Measurements from ENCODE around the gene RUFY4. TPM values are rescaled to one million over a fixed set of nuclear protein-coding genes. Genes with fewer than 3 reads are reported as not detected.
A peak's percentile ranks its signal among the peaks of the same experiment; 100 is the strongest.
"Not testable (repeated sequence)": the region's sequence is repeated elsewhere in the genome, so short reads cannot be mapped to it uniquely, and the experiment has no call there.

The RUFY4 gene
- total and polyA plus RNA-seq, 5 experiments from 2014 or later = 0.16 to 1.5 (median 0.31) TPM; not detected in 2

GRCh38 chr2:218033590-218034496 is 35.2 kb upstream of the RUFY4 start:
- Mint-ChIP-seq H3K4me3 (peak overlapping the region; percentile 65 to 87 (median 82)), H3K27ac (peak overlapping the region in 9 of 10 donors; percentile 21 to 92 (median 74)), H3K4me1 (peaks cover 5 to 19% (median 14%) of the 10 kb centered on the region in 4 donors), H3K36me3 (no peaks in the 10 kb centered on the region), H3K27me3 (peaks cover 0 to 7% (median 4%) of the 10 kb centered on the region in 5 donors), H3K9me3 (no peaks in the 10 kb centered on the region)
- DNase-seq = peak in 2 of 10 donors; percentile 29 to 60
- peak; percentile 21 to 37 for ATAC-seq
- POLR2A ChIA-PET = interaction anchor here (0.5 kb wide), 1 partner anchor 279 kb away, joined by 3 read pairs; no protein-coding TSS in a partner anchor

DNA sequence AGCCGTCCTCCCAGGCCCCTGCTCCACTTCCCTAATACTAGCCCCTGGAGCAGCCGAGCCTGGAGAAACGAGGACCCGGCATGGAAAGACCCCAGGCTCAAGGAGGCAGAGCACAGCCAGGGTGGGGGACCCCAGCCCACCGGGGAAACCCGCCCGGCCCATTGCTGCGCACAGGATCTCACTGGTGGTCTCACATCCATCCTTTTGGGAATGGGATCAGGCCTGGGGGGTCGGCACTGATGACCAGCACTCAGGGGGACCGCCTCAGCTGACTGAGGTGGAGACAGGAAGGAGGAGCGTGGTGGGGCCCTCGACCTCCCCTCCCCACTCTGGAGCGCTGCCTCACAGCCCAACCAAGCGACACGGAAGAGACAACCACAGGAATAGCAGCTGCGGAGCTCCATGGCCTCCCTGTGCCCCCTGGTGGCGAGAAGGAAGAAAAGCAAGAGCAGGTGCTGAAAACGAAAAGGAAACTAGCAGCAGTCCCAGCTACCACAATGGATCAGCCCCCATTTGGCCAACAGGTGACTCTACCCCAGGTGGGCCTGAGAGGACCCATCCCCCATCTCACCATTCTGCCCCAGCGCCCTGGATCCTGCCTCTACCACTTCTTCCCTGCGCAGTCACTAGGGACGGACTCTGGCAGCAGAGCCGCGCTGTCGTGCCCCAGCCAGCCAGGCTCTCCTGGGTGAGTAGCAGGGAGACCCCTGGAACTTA is 34.4 kb upstream of the RUFY4 start:
- Mint-ChIP-seq H3K27me3 (peaks cover 4 to 13% (median 9%) of the 10 kb centered on the region in 5 donors), H3K27ac (peak overlapping the region; percentile 18 to 92 (median 85)), H3K4me3 (peak overlapping the region; percentile 65 to 87 (median 82)), H3K4me1 (peaks cover 10 to 24% (median 18%) of the 10 kb centered on the region in 4 donors)
- ATAC-seq = peak; percentile 90 to 94
- not testable (repeated sequence) for H3K36me3 Mint-ChIP-seq, H3K9me3 Mint-ChIP-seq
- peak; percentile 29 to 84 (median 66) for DNase-seq
- POLR2A ChIA-PET = interaction anchor here (0.6 kb wide), 1 partner anchor 684 kb away, joined by 4 read pairs; no protein-coding TSS in a partner anchor

DNA sequence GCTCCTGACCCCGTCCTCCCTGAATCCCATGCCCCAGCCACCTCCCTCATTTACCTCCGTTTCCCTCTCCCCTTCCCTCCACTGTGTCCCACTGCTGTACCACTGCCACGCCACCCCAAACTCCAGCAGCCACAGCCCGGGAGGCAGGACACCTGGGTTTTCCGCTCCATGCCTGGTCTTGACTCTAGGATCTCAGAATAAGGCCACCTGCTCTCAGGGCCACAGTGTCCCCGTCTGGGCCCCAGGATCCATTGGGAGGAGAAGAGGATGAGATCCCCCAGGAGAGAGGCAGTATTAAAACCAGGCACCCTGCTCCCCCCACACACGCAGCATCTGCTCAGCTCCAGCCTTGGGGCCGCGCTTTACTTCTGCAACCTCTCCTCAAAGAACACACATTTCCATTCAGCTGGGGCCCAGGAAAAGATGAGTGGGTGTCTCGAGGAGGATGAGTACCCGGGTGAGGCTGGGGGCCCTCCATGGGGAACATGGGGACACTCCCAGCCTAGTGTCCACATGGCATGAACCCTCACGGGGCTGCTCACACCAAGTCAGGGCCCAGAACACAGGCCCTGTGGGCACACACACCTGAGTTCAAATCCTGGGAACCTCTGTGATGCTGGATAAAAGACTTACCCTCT is 33.5 kb upstream of the RUFY4 start:
- Mint-ChIP-seq H3K27me3 (peaks cover 7 to 23% (median 12%) of the 10 kb centered on the region in 5 donors), H3K36me3 (no peaks in the 10 kb centered on the region), H3K27ac (peak overlapping the region in 5 of 10 donors; percentile 23 to 78 (median 60)), H3K4me3 (peak overlapping the region in 7 of 10 donors; percentile 45 to 87 (median 62)), H3K4me1 (peaks cover 10 to 24% (median 18%) of the 10 kb centered on the region in 4 donors), H3K9me3 (no peaks in the 10 kb centered on the region)
- POLR2A ChIA-PET = no interaction called here
- peak in 1 of 10 donors; percentile 37 for DNase-seq
- no peak for ATAC-seq

GRCh38 chr2:218036371-218036770 is 32.7 kb upstream of the RUFY4 start:
- Mint-ChIP-seq H3K27me3 (peaks cover 7 to 31% (median 14%) of the 10 kb centered on the region in 5 donors), H3K36me3 (peaks cover 0 to 4% (median 0%) of the 10 kb centered on the region in 3 donors), H3K9me3 (no peaks in the 10 kb centered on the region), H3K4me3 (peak overlapping the region in 4 of 10 donors; percentile 1 to 65 (median 37)), H3K27ac (peak overlapping the region in 2 of 10 donors; percentile 0 to 45), H3K4me1 (peaks cover 10 to 27% (median 18%) of the 10 kb centered on the region in 4 donors)
- ATAC-seq = no peak
- DNase-seq = no peak
- POLR2A ChIA-PET = no interaction called here

- Mint-ChIP-seq H3K9me3 (peaks cover 0 to 8% (median 0%) of the 10 kb centered on the region in 9 donors), H3K36me3 (peaks cover 0 to 12% (median 5%) of the 10 kb centered on the region in 3 donors), H3K27ac (no peak overlapping the region), H3K4me1 (peaks cover 7 to 30% (median 17%) of the 10 kb centered on the region in 4 donors), H3K4me3 (no peak overlapping the region), H3K27me3 (peaks cover 7 to 34% (median 16%) of the 10 kb centered on the region in 5 donors)
- ATAC-seq (no peak), DNase-seq (no peak)
- POLR2A ChIA-PET = no interaction called here
Measured at GRCh38 chr2:218039171-218039570, 29.9 kb upstream of the RUFY4 start.

DNA sequence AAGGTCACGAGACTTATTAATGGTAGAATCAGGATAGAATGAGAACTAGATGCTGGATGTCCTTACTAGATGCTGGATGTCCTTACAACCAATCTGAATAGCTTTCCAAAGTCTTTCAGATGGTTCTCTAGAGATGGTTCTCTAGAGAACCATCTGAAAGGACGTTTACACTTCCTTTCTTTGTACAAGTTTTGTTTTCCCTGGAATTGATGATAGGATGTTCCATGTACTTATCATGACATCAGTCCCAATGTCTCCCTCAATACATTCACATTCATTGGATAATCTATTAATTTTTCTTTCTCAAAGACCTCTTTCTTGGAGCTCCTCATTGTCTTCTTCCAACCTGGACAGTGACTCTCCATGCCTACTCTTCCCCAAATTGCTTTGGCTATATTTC is 28.2 kb upstream of the RUFY4 start:
- Mint-ChIP-seq H3K4me3 (no peak overlapping the region), H3K36me3 (peaks cover 0 to 12% (median 5%) of the 10 kb centered on the region in 3 donors), H3K27ac (no peak overlapping the region), H3K4me1 (peaks cover 5 to 20% (median 8%) of the 10 kb centered on the region in 4 donors), H3K27me3 (peaks cover 10 to 34% (median 19%) of the 10 kb centered on the region in 5 donors), H3K9me3 (peaks cover 0 to 15% (median 3%) of the 10 kb centered on the region in 9 donors)
- POLR2A ChIA-PET = no interaction called here
- no peak for DNase-seq
- no peak for ATAC-seq

- Mint-ChIP-seq H3K36me3 (peaks cover 0 to 12% (median 5%) of the 10 kb centered on the region in 3 donors), H3K4me1 (peaks cover 6 to 20% (median 8%) of the 10 kb centered on the region in 4 donors), H3K27ac (no peak overlapping the region), H3K9me3 (peaks cover 0 to 15% (median 3%) of the 10 kb centered on the region in 9 donors), H3K4me3 (no peak overlapping the region), H3K27me3 (peaks cover 13 to 34% (median 19%) of the 10 kb centered on the region in 5 donors)
- DNase-seq (no peak), ATAC-seq (no peak)
- POLR2A ChIA-PET = no interaction called here
Measured at GRCh38 chr2:218041302-218042168, 27.5 kb upstream of the RUFY4 start.

DNA sequence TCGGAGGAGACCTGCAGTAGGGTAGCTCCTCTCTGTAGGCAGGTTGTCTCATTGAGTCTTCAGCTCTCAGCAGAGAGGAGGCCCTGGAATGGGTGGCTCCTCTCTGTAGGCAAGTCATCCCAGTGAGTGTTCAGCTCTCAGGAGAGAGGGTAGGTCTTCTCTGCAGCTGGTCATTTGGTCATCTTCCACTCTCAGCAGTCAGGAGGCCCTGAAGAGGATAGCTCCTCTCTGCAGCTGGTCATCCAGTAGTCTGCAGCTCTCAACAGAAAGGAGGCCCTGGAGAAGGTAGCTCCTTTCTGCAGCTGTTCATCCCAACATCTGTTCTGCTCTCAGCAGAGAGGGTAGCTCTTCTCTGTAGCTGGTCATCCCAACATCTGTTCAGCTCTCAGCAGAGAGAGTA is 26.0 kb upstream of the RUFY4 start:
- H3K27me3 Mint-ChIP-seq = peaks cover 13 to 40% (median 19%) of the 10 kb centered on the region in 5 donors
- POLR2A ChIA-PET = no interaction called here
- H3K4me1 Mint-ChIP-seq = peaks cover 6 to 18% (median 8%) of the 10 kb centered on the region in 4 donors
- peaks cover 0 to 12% (median 5%) of the 10 kb centered on the region in 3 donors for H3K36me3 Mint-ChIP-seq
- no peak overlapping the region for H3K27ac Mint-ChIP-seq
- no peak for DNase-seq
- H3K4me3 Mint-ChIP-seq = no peak overlapping the region
- ATAC-seq = no peak
- peaks cover 0 to 15% (median 3%) of the 10 kb centered on the region in 9 donors for H3K9me3 Mint-ChIP-seq

GRCh38 chr2:218043701-218044109 is 25.3 kb upstream of the RUFY4 start:
- POLR2A ChIA-PET = no interaction called here
- DNase-seq = no peak
- no peak overlapping the region for H3K4me3 Mint-ChIP-seq
- peaks cover 6 to 17% (median 7%) of the 10 kb centered on the region in 4 donors for H3K4me1 Mint-ChIP-seq
- no peak for ATAC-seq
- peaks cover 0 to 12% (median 5%) of the 10 kb centered on the region in 3 donors for H3K36me3 Mint-ChIP-seq
- H3K27ac Mint-ChIP-seq = no peak overlapping the region
- peaks cover 0 to 15% (median 3%) of the 10 kb centered on the region in 9 donors for H3K9me3 Mint-ChIP-seq
- H3K27me3 Mint-ChIP-seq = peaks cover 11 to 42% (median 18%) of the 10 kb centered on the region in 5 donors

DNA sequence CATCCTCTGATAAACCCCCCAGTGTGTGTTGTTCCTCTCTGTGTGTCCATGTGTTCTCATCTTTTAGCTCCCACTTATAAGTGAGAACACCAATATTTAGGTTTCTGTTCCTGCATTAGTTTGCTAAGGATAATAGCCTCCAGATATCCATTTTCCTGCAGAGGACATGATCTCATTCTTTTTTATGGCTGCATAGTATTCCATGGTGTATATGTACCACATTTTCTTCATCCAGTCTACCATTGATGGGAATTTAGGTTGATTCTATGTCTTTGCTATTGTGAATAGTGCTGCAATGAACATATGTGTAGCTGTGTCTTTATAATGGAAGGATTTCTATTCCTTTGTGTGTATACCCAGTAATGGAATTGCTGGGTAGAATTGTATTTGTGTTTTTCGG is 24.5 kb upstream of the RUFY4 start:
- H3K36me3 Mint-ChIP-seq = peaks cover 0 to 19% (median 6%) of the 10 kb centered on the region in 3 donors
- H3K4me1 Mint-ChIP-seq = peaks cover 0 to 11% (median 2%) of the 10 kb centered on the region in 4 donors
- H3K9me3 Mint-ChIP-seq = peaks cover 0 to 24% (median 8%) of the 10 kb centered on the region in 9 donors
- POLR2A ChIA-PET = interaction anchor here (0.6 kb wide), 1 partner anchor 819 kb away, joined by 3 read pairs; no protein-coding TSS in a partner anchor
- not testable (repeated sequence) for DNase-seq, H3K4me3 Mint-ChIP-seq, ATAC-seq
- peaks cover 5 to 36% (median 11%) of the 10 kb centered on the region in 5 donors for H3K27me3 Mint-ChIP-seq
- peak overlapping the region in 1 of 10 donors; percentile 48 for H3K27ac Mint-ChIP-seq

- POLR2A ChIA-PET = no interaction called here
- peaks cover 10 to 26% (median 17%) of the 10 kb centered on the region in 3 donors for H3K36me3 Mint-ChIP-seq
- ATAC-seq = no peak
Measured at GRCh38 chr2:218046238-218046637, 22.8 kb upstream of the RUFY4 start.

More at GRCh38 chr2:218046238-218046637, 22.8 kb upstream of the RUFY4 start:
- H3K27ac Mint-ChIP-seq = no peak overlapping the region
- H3K4me1 Mint-ChIP-seq = peaks cover 0 to 9% (median 2%) of the 10 kb centered on the region in 4 donors
- H3K27me3 Mint-ChIP-seq = peaks cover 4 to 29% (median 7%) of the 10 kb centered on the region in 5 donors
- peaks cover 0 to 36% (median 17%) of the 10 kb centered on the region in 9 donors for H3K9me3 Mint-ChIP-seq
- no peak for DNase-seq
- no peak overlapping the region for H3K4me3 Mint-ChIP-seq
